HEK293T (cell line): Measurements from ENCODE around the gene MBOAT2.

Experiments
- FOXA1 ChIP-seq: fragments of 450-650 bp; IDR thresholded peaks from 2 replicates; pipeline ENCODE4 v1.6.1; 2016; ENCODE audit warnings: mild to moderate bottlenecking
- FOXM1 ChIP-seq: fragments of 450-650 bp; IDR thresholded peaks from 2 replicates; pipeline ENCODE4 v1.6.1; 2017; ENCODE audit warnings: mild to moderate bottlenecking, borderline replicate concordance
- NFRKB ChIP-seq: fragments of 450-650 bp; IDR thresholded peaks from 2 replicates; pipeline ENCODE4 v1.6.1; 2016; ENCODE audit warnings: mild to moderate bottlenecking, moderate library complexity
- PKNOX1 ChIP-seq: fragments of 450-650 bp; IDR thresholded peaks from 2 replicates; pipeline ENCODE4 v1.6.1; 2016
- SUZ12 ChIP-seq: fragments of 450-650 bp; IDR thresholded peaks from 2 replicates; pipeline ENCODE4 v1.6.1; 2016; ENCODE audit warnings: mild to moderate bottlenecking

DNA sequence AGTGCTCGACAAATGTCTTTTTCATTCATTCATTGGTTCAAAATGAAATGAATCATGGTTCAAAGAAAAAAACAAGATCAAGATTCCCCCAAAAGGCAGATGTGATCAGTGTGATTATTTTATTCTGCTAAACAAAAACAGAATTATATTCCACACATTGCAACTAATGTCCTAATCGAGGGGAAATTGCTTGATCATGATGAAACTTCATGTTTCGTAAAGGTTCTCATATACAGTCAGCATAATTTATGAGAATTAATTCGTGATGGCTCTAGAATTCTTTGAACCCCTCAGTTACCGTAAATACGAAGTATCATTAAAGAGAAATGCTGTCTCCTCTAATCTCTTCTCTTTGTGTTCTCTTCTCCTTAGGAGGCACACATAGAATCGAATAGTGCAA is 42.1 kb upstream of the MBOAT2 start:
- no peak for TF ChIP-seq PKNOX1
- TF ChIP-seq FOXA1: no peak
- TF ChIP-seq NFRKB: no peak
- no peak for TF ChIP-seq SUZ12
- TF ChIP-seq FOXM1: no peak
